ENCODE measurements around the gene SLC49A3. TPM values are rescaled to one million over a fixed set of nuclear protein-coding genes. Genes with fewer than 3 reads are reported as not detected.
"Not testable (repeated sequence)": the region's sequence is repeated elsewhere in the genome, so short reads cannot be mapped to it uniquely, and the experiment has no call there.

The SLC49A3 gene
- total RNA-seq, 1 experiment from 2014 or later = 2.0 TPM

GRCh38 chr4:700587-701264 is 11.8 kb upstream of the SLC49A3 start:
- no peaks in the 10 kb centered on the region for H3K27me3 ChIP-seq (ENCODE audit: control insufficient read depth, insufficient read depth, low read length)
- H3K36me3 ChIP-seq (replicated peaks; ENCODE audit: control insufficient read depth, insufficient read depth, low read length) = no peaks in the 10 kb centered on the region
- no peak overlapping the region for H3K4me3 ChIP-seq (ENCODE audit: insufficient read depth, low read depth, low read length)
- no peak for DNase-seq

GRCh38 chr4:699816-700580 is 11.0 kb upstream of the SLC49A3 start:
- Histone ChIP-seq H3K36me3 (replicated peaks; ENCODE audit: control insufficient read depth, insufficient read depth, low read length) (no peaks in the 10 kb centered on the region), H3K27me3 (ENCODE audit: control insufficient read depth, insufficient read depth, low read length) (no peaks in the 10 kb centered on the region), H3K4me3 (ENCODE audit: insufficient read depth, low read depth, low read length) (no peak overlapping the region)
- no peak for DNase-seq

GRCh38 chr4:694341-694940 is 5.5 kb upstream of the SLC49A3 start:
- not testable (repeated sequence) for H3K4me3 ChIP-seq (ENCODE audit: insufficient read depth, low read depth, low read length); DNase-seq; H3K36me3 ChIP-seq (replicated peaks; ENCODE audit: control insufficient read depth, insufficient read depth, low read length); H3K27me3 ChIP-seq (ENCODE audit: control insufficient read depth, insufficient read depth, low read length)

- Histone ChIP-seq H3K27me3 (ENCODE audit: control insufficient read depth, insufficient read depth, low read length) (no peaks in the 10 kb centered on the region), H3K36me3 (replicated peaks; ENCODE audit: control insufficient read depth, insufficient read depth, low read length) (no peaks in the 10 kb centered on the region), H3K4me3 (ENCODE audit: insufficient read depth, low read depth, low read length) (no peak overlapping the region)
- DNase-seq = peak; percentile 62
These were observed 4.0 kb upstream of the SLC49A3 start for GRCh38 chr4:692771-693554.

- H3K4me3 ChIP-seq (ENCODE audit: insufficient read depth, low read depth, low read length) = peak overlapping the region; percentile 44; the same call in 1 of the 2 replicates
- no peaks in the 10 kb centered on the region for H3K36me3 ChIP-seq (replicated peaks; ENCODE audit: control insufficient read depth, insufficient read depth, low read length)
These were observed 772 bp upstream of the SLC49A3 start for GRCh38 chr4:689723-690122.

GRCh38 chr4:687971-688853 is 739 bp downstream of the SLC49A3 start:
- Histone ChIP-seq H3K36me3 (replicated peaks; ENCODE audit: control insufficient read depth, insufficient read depth, low read length) (no peaks in the 10 kb centered on the region), H3K4me3 (ENCODE audit: insufficient read depth, low read depth, low read length) (peak overlapping the region; percentile 44), H3K27me3 (ENCODE audit: control insufficient read depth, insufficient read depth, low read length) (no peaks in the 10 kb centered on the region)
- peak; percentile 96 for DNase-seq

More at GRCh38 chr4:689723-690122, 772 bp upstream of the SLC49A3 start:
- no peaks in the 10 kb centered on the region for H3K27me3 ChIP-seq (ENCODE audit: control insufficient read depth, insufficient read depth, low read length)
- no peak for DNase-seq

- no peak for DNase-seq
- no peaks in the 10 kb centered on the region for H3K27me3 ChIP-seq (ENCODE audit: control insufficient read depth, insufficient read depth, low read length)
- H3K4me3 ChIP-seq (ENCODE audit: insufficient read depth, low read depth, low read length) = no peak overlapping the region
- no peaks in the 10 kb centered on the region for H3K36me3 ChIP-seq (replicated peaks; ENCODE audit: control insufficient read depth, insufficient read depth, low read length)
These were observed 1.6 kb downstream of the SLC49A3 start for GRCh38 chr4:687048-687970.

- no peak for DNase-seq
- no peaks in the 10 kb centered on the region for H3K27me3 ChIP-seq (ENCODE audit: control insufficient read depth, insufficient read depth, low read length)
- H3K4me3 ChIP-seq (ENCODE audit: insufficient read depth, low read depth, low read length) = no peak overlapping the region
- no peaks in the 10 kb centered on the region for H3K36me3 ChIP-seq (replicated peaks; ENCODE audit: control insufficient read depth, insufficient read depth, low read length)
These were observed 2.4 kb downstream of the SLC49A3 start for GRCh38 chr4:686413-687040.

- no peak overlapping the region for H3K4me3 ChIP-seq (ENCODE audit: insufficient read depth, low read depth, low read length)
- H3K36me3 ChIP-seq (replicated peaks; ENCODE audit: control insufficient read depth, insufficient read depth, low read length) = no peaks in the 10 kb centered on the region
- no peaks in the 10 kb centered on the region for H3K27me3 ChIP-seq (ENCODE audit: control insufficient read depth, insufficient read depth, low read length)
- DNase-seq = no peak
These were observed 3.1 kb downstream of the SLC49A3 start for GRCh38 chr4:685679-686412.

- Histone ChIP-seq H3K36me3 (replicated peaks; ENCODE audit: control insufficient read depth, insufficient read depth, low read length) (no peaks in the 10 kb centered on the region), H3K27me3 (ENCODE audit: control insufficient read depth, insufficient read depth, low read length) (no peaks in the 10 kb centered on the region), H3K4me3 (ENCODE audit: insufficient read depth, low read depth, low read length) (no peak overlapping the region)
- DNase-seq = no peak
These were observed 4.2 kb downstream of the SLC49A3 start for GRCh38 chr4:684623-685327.

- DNase-seq = peak; percentile 97
- no peaks in the 10 kb centered on the region for H3K36me3 ChIP-seq (replicated peaks; ENCODE audit: control insufficient read depth, insufficient read depth, low read length)
- no peak overlapping the region for H3K4me3 ChIP-seq (ENCODE audit: insufficient read depth, low read depth, low read length)
- H3K27me3 ChIP-seq (ENCODE audit: control insufficient read depth, insufficient read depth, low read length) = no peaks in the 10 kb centered on the region
These were observed 4.8 kb downstream of the SLC49A3 start for GRCh38 chr4:683982-684622.

All from H7 (cell line).